CD14-positive monocyte (primary cell): ENCODE results near the gene SNRPE. TPM values are rescaled to one million over a fixed set of nuclear protein-coding genes. Genes with fewer than 3 reads are reported as not detected.

Source experiments
- DNase-seq, 3 donors: peaks; one replicate each; pipeline ENCODE4 v3.0.0-alpha.2; 2011 to 2022
- H2AFZ ChIP-seq: 2 replicates; pipeline ENCODE4 v1.6.0; 2012; ENCODE audit warnings: mild to moderate bottlenecking, low read depth, low read length, inconsistent platforms; ENCODE audit not compliant: insufficient read depth, poor library complexity, severe bottlenecking
- H3K27ac ChIP-seq, 2 donors: 1 replicate in 1 of 2; 2 replicates in 1 of 2; pipeline ENCODE4 v1.5.1; 2012 to 2013; ENCODE audit warnings: low read length in 2 of 2, control low read depth in 1 of 2, inconsistent platforms in 1 of 2, low read depth in 1 of 2, mild to moderate bottlenecking in 1 of 2
- H3K27me3 ChIP-seq, 2 donors: one replicate each; pipeline versions ENCODE4 v1.6.0 to v1.6.1; 2011 to 2013; ENCODE audit warnings: low read length in 2 of 2; ENCODE audit not compliant: control insufficient read depth in 2 of 2, insufficient read depth in 2 of 2
- H3K36me3 ChIP-seq, 2 donors: replicated peaks in 1 of 2; 1 replicate in 1 of 2; 2 replicates in 1 of 2; pipeline versions ENCODE4 v1.5.1 to v1.6.1; 2012 to 2013; ENCODE audit warnings: low read length in 2 of 2, control low read depth in 1 of 2, inconsistent platforms in 1 of 2, mild to moderate bottlenecking in 1 of 2; ENCODE audit not compliant: insufficient read depth in 2 of 2, control insufficient read depth in 1 of 2
- H3K4me1 ChIP-seq, 2 donors: 1 replicate in 1 of 2; 2 replicates in 1 of 2; pipeline versions ENCODE4 v1.5.1 to v1.6.1; 2012 to 2013; ENCODE audit warnings: low read length in 2 of 2, control low read depth in 1 of 2, inconsistent platforms in 1 of 2, mild to moderate bottlenecking in 1 of 2, moderate library complexity in 1 of 2; ENCODE audit not compliant: insufficient read depth in 2 of 2, control insufficient read depth in 1 of 2
- H3K4me2 ChIP-seq: replicated peaks from 2 replicates; pipeline ENCODE3; 2012; ENCODE audit warnings: low read length, moderate library complexity, mild to moderate bottlenecking; ENCODE audit not compliant: poor library complexity, severe bottlenecking; ENCODE audit errors: extremely low read depth
- H3K4me3 ChIP-seq, 3 experiments: fragments of 200-600 bp in 1 of 3; sonication (generic) in 1 of 3; replicated peaks in 1 of 3; 1 replicate in 2 of 3; 2 replicates in 1 of 3; pipeline ENCODE4 v1.5.1; 2011 to 2013; ENCODE audit warnings: low read length in 3 of 3, mild to moderate bottlenecking in 3 of 3, control low read depth in 2 of 3, low read depth in 2 of 3, inconsistent platforms in 1 of 3, moderate library complexity in 1 of 3
- H3K79me2 ChIP-seq: 2 replicates; pipeline ENCODE4 v1.6.0; 2012; ENCODE audit warnings: mild to moderate bottlenecking, control low read depth, inconsistent platforms, low read length, moderate library complexity; ENCODE audit not compliant: insufficient read depth
- H3K9ac ChIP-seq: 2 replicates; pipeline ENCODE4 v1.6.0; 2017; ENCODE audit warnings: low read length, mild to moderate bottlenecking; ENCODE audit not compliant: insufficient read depth, poor library complexity, severe bottlenecking
- H3K9me3 ChIP-seq, 2 donors: replicated peaks in 1 of 2; 1 replicate in 1 of 2; 2 replicates in 1 of 2; pipeline versions ENCODE4 v1.5.1 to v1.6.1; 2012 to 2013; ENCODE audit warnings: low read length in 2 of 2, control low read depth in 1 of 2; ENCODE audit not compliant: control insufficient read depth in 1 of 2, insufficient read depth in 1 of 2
- H4K20me1 ChIP-seq: 2 replicates; pipeline ENCODE4 v1.6.0; 2012; ENCODE audit warnings: mild to moderate bottlenecking, low read length, control low read depth, moderate library complexity; ENCODE audit not compliant: insufficient read depth
- H3K27ac Mint-ChIP-seq, 7 donors: one replicate each; pipeline ENCODE4 v1.8.0; 2020; ENCODE audit warnings: mild to moderate bottlenecking in 7 of 7, mixed read lengths in 7 of 7, moderate library complexity in 6 of 7, inconsistent platforms in 2 of 7
- H3K27me3 Mint-ChIP-seq, 3 donors: one replicate each; pipeline ENCODE4 v1.8.0; 2021 to 2022; ENCODE audit warnings: low read depth in 3 of 3, mild to moderate bottlenecking in 3 of 3, mixed read lengths in 3 of 3, moderate library complexity in 3 of 3, inconsistent platforms in 1 of 3
- H3K36me3 Mint-ChIP-seq, 2 donors: one replicate each; pipeline ENCODE4 v1.8.0; 2020; ENCODE audit warnings: mixed read lengths in 2 of 2, inconsistent platforms in 1 of 2, mild to moderate bottlenecking in 1 of 2
- H3K4me1 Mint-ChIP-seq: one replicate; pipeline ENCODE4 v1.8.0; 2020; ENCODE audit warnings: mild to moderate bottlenecking, mixed read lengths
- H3K4me3 Mint-ChIP-seq, 2 donors: one replicate each; pipeline ENCODE4 v1.8.0; 2020; ENCODE audit warnings: mild to moderate bottlenecking in 2 of 2, mixed read lengths in 2 of 2, moderate library complexity in 1 of 2
- H3K9me3 Mint-ChIP-seq, 7 donors: one replicate each; pipeline ENCODE4 v1.8.0; 2020 to 2022; ENCODE audit warnings: mixed read lengths in 7 of 7, mild to moderate bottlenecking in 6 of 7, moderate library complexity in 6 of 7, inconsistent platforms in 2 of 7
- WGBS: methylation state at CpG from one replicate; pipeline ENCODE4 v1.1.5; 2013; ENCODE audit warnings: missing lambda C conversion rate; ENCODE audit not compliant: insufficient coverage; 5-methylcytosine and 5-hydroxymethylcytosine counted together
- intact Hi-C, 2 donors: fragments of 100-400 bp; cut with micrococcal nuclease; formaldehyde crosslinking; loops; one replicate each; pipeline versions ENCODE4 v1.15.0 to v1.15.1; 2023
- polyA plus RNA-seq, 3 donors: library from polyadenylated mRNA; depleted of rRNA in 1 of 3; unstranded in 2 of 3; stranded (reverse) in 1 of 3; fragments of 300-500 nt in 2 of 3; fragments of >200 nt in 1 of 3; fragmentation: Illumina TruSeq in 2 of 3; gene quantifications; 1 replicate in 2 of 3; 2 replicates in 1 of 3; pipeline ENCODE4 v1.2.3, GENCODE V29; 2012 to 2021
- TF ChIP-seq, protein P1 (sequence below): fragments of 200-600 bp; IDR thresholded peaks from one replicate; pipeline ENCODE4 v1.8.0; 2022; ENCODE audit warnings: antibody characterized with exemption, mild to moderate bottlenecking

The SNRPE gene
- polyA plus RNA-seq, 3 donors: 86.4 to 198 (median 162) TPM

DNA sequence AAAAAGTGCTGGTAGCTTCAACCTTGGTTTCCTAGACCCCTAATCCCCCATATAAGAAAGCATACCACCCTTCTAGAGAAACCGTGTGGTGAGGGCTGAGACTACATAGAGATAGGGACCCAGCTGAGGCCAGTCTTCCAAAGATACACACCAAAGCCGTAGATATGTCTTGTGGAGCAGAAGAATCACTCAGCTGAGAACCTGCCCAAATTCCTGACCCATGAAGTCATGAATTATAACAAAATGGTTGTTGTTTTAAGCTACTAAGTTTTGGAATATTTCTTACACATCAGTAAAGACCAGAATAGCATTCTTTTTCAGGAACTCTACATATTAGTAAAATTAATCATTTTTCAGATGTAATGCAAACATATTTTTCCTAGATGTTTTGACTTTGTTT is 3.3 kb upstream of the SNRPE start:
- Histone ChIP-seq H3K4me3 (no peak overlapping the region), H4K20me1 (no peaks in the 10 kb centered on the region), H3K36me3 (peaks cover 19 to 39% of the 10 kb centered on the region in 2 donors), H3K27me3 (no peaks in the 10 kb centered on the region), H2AFZ (no peak overlapping the region), H3K9me3 (no peaks in the 10 kb centered on the region), H3K79me2 (peaks cover 17% of the 10 kb centered on the region), H3K27ac (no peak overlapping the region), H3K4me1 (peaks cover 15 to 19% of the 10 kb centered on the region in 2 donors), H3K4me2 (no peak overlapping the region), H3K9ac (no peak overlapping the region)
- peak overlapping the region in 1 of 7 donors; percentile 16 for H3K27ac Mint-ChIP-seq
- WGBS: no CpG with 5 or more reads among the region's 2 CpGs
- H3K4me3 Mint-ChIP-seq: no peak overlapping the region
- H3K36me3 Mint-ChIP-seq: peaks cover 21 to 28% of the 10 kb centered on the region in 2 donors
- intact Hi-C loops: no loop called here
- TF ChIP-seq, protein P1, sequence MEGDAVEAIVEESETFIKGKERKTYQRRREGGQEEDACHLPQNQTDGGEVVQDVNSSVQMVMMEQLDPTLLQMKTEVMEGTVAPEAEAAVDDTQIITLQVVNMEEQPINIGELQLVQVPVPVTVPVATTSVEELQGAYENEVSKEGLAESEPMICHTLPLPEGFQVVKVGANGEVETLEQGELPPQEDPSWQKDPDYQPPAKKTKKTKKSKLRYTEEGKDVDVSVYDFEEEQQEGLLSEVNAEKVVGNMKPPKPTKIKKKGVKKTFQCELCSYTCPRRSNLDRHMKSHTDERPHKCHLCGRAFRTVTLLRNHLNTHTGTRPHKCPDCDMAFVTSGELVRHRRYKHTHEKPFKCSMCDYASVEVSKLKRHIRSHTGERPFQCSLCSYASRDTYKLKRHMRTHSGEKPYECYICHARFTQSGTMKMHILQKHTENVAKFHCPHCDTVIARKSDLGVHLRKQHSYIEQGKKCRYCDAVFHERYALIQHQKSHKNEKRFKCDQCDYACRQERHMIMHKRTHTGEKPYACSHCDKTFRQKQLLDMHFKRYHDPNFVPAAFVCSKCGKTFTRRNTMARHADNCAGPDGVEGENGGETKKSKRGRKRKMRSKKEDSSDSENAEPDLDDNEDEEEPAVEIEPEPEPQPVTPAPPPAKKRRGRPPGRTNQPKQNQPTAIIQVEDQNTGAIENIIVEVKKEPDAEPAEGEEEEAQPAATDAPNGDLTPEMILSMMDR: no peak
- no peaks in the 10 kb centered on the region for H3K9me3 Mint-ChIP-seq
- peaks cover 0 to 5% (median 0%) of the 10 kb centered on the region in 3 donors for H3K27me3 Mint-ChIP-seq
- peaks cover 14% of the 10 kb centered on the region for H3K4me1 Mint-ChIP-seq
- no peak for DNase-seq

DNA sequence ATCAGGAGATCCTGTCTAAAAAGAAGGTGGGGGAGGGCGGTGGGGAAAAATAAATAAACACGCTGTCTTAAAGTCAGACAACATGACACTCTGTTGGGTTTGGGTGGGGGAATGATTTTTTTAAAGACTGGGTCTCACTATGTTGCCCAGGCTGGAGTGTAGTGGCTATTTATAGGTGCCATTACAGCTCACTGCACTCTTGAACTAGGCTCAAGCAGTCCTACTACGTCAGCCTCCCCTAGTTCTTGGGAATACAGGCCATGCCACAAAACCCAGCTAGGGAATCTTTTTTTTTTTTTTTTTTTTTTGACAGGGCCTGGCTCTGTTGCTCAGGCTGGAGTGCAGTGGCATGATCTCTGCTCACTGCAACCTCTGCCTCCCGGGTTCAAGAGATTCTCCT is 2.4 kb upstream of the SNRPE start:
- intact Hi-C loops: no loop called here
- Mint-ChIP-seq H3K36me3 (peaks cover 23 to 29% of the 10 kb centered on the region in 2 donors), H3K4me3 (no peak overlapping the region), H3K27ac (no peak overlapping the region), H3K9me3 (no peaks in the 10 kb centered on the region), H3K27me3 (peaks cover 0 to 5% (median 0%) of the 10 kb centered on the region in 3 donors), H3K4me1 (peaks cover 14% of the 10 kb centered on the region)
- TF ChIP-seq, protein P1: no peak
- Histone ChIP-seq H4K20me1 (no peaks in the 10 kb centered on the region), H3K36me3 (peaks cover 20 to 37% of the 10 kb centered on the region in 2 donors), H3K9ac (no peak overlapping the region), H3K9me3 (no peaks in the 10 kb centered on the region), H2AFZ (no peak overlapping the region), H3K27me3 (no peaks in the 10 kb centered on the region), H3K4me2 (no peak overlapping the region), H3K4me1 (peaks cover 15 to 19% of the 10 kb centered on the region in 2 donors), H3K4me3 (no peak overlapping the region), H3K27ac (no peak overlapping the region), H3K79me2 (peaks cover 26% of the 10 kb centered on the region)
- DNase-seq: no peak
- 94% methylated on average over 2 of the region's 4 CpGs for WGBS
